ENCODE measurements around the gene HS1BP3.

HS1BP3 gene

DNA sequence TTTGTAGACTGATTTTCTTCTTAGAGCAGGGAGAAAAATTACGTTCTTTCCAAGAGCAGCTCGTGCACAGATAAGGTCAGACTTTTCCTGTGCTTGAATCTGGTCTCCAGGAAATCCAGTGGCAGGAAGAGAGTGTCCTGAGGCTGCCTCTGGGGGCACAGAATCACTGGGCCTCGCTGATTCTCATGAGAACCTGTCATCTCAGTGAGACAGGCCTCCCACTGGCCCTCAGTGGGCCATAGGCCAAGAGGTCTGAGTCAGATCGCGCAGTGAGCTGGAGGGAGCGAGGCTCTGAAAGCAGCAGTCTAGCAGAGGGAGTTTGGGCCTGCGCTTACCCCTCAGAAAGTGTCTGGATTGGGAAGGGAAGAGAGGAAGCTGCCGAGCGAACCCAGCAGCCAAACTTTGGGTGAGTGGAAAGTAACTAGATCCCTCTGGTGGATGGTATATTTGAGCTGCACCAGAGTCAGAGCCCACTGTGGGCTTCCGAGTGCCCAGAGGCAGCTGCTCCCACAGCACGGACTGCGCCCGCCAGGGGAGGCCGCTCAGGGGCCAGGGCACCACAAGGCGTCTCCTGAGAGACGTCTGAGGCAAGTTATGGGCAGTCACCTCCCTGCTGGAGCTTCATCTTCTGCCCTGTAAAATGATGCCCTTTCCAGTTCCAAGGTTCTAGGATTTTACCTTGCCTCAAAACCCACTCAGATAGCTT lies 24.2 kb upstream of the HS1BP3 start:
- DNase-seq (ENCODE audit: low spot score), result no peak

- DNase-seq (ENCODE audit: low spot score), result no peak
These were observed 23.5 kb upstream of the HS1BP3 start for GRCh38 chr2:20674309-20674965.

DNA sequence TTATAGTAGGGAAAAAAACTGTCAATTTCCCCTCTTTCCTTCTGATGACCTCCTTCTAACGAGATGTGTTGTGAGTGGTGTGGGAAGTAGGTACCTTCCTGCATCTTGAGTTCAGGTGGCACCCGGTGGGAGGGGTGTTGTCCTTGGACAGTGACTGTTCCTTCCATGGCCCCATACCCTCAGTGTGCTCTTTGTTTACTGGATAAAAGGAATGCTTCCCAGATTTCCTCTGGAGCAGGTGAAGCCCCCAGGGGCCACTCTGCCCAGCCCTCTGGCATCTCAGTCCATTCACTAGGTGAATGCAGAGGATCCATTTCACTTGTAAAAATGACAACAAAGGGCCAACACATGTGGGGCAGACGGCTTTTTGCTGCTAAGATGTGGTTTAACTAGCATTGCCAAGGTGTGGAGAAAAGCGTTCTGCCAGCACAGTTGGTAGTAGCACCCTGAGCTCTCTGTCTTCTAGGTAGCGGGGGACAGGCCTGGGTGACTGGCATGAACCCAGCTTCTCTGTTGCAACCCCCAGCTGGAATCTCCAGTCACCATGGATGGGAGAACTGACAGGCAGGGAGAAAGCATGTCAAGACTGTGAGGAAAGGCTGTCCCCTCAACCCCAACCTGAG lies 22.9 kb upstream of the HS1BP3 start:
- DNase-seq (ENCODE audit: low spot score), result no peak

DNA sequence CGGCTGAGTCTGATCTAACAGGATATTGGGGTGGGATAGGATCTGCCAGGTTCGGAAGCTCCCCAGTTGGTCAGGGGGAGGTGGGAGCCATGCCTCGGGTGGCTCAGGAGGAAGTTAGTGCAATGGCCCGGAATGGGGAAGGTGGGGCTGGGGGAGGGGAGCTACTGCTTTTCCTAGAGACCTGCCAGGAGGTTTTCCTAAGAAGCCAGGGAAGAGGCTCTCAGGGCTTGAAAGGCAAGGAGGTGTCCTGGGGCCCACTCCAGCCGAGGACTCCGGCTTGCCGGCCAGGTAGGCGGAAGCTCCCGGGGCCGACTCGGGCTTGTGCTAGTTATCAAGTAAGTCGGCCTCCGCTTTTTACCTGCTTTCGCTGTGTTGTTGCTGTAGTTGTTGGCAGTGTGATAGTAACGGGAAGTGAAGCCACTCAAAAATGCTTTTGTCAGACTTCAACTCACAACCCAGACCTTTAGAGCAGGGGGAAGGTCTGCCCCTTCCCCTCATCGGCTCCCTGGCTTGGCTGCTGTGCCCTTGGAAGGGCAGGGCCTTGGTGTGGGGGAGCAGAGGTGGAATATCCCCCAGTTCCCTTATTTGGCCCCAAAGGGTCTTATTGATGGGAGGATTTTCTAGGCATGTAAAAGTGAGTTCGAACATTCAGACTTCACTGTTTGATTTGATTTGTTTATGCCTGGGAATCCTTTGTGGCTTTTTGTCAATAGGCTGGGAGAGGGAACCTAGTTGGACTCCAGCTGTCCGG lies 21.5 kb upstream of the HS1BP3 start:
- no peak for DNase-seq (ENCODE audit: low spot score)

- no peak for DNase-seq (ENCODE audit: low spot score)
These were observed 20.8 kb upstream of the HS1BP3 start for GRCh38 chr2:20671736-20672080.

DNA sequence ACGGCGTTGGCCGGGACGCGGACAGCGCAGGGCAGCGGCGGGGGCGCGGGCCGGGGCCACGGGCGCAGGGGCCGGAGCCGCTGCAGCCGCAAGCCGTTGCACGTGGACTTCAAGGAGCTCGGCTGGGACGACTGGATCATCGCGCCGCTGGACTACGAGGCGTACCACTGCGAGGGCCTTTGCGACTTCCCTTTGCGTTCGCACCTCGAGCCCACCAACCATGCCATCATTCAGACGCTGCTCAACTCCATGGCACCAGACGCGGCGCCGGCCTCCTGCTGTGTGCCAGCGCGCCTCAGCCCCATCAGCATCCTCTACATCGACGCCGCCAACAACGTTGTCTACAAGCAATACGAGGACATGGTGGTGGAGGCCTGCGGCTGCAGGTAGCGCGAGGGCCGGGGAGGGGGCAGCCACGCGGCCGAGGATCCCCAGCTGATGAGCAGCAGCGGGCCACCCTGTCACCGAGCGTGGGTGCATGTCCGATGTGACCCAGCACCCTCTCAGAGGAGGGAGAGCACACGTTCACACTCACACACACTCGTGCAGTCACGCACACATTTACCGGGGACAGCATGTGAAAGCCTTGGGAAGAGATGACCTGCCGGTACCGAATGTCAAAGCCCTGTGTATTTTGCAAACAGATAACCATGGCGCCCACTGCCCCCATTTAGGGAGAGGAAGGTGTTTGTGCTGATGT lies 20.3 kb upstream of the HS1BP3 start:
- no peak for DNase-seq (ENCODE audit: low spot score)

- no peak for DNase-seq (ENCODE audit: low spot score)
These were observed 19.6 kb upstream of the HS1BP3 start for GRCh38 chr2:20670315-20671035.

- DNase-seq (ENCODE audit: low spot score), result no peak
These were observed 18.8 kb upstream of the HS1BP3 start for GRCh38 chr2:20669562-20670314.

GRCh38 chr2:20668871-20669475 lies 18.1 kb upstream of the HS1BP3 start:
- DNase-seq (ENCODE audit: low spot score), result no peak

DNA sequence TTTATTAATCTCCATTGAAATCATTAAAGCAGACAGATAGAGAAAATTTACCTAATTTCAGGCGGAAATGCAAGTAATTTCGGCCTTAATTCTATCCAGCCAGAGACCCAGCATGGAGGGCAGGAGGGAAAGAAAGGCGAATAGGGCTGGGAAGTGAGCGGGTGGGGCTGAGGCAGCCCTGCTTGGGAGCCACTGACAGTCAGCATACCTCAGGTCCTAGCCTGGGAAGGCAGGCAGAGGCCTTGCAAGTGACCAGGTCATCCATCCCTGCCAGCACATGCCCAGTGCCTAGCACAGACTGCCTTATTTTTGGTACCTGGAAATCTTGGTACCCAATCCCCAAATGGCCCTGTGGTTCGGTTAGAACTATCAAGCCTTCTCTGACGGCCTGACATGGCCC lies 17.6 kb upstream of the HS1BP3 start:
- no peak for DNase-seq (ENCODE audit: low spot score)

- DNase-seq (ENCODE audit: low spot score), result no peak
These were observed 16.9 kb upstream of the HS1BP3 start for GRCh38 chr2:20667531-20668401.

DNA sequence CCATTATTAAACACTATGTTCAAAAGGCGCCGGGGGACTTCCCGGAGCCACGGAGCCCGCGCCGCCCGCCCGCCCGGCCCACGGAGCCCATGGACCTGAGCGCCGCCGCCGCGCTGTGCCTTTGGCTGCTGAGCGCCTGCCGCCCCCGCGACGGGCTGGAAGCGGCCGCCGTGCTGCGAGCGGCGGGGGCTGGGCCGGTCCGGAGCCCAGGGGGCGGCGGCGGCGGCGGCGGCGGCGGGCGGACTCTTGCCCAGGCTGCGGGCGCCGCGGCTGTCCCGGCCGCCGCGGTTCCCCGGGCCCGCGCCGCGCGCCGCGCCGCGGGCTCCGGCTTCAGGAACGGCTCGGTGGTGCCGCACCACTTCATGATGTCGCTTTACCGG lies 16.2 kb upstream of the HS1BP3 start:
- no peak for DNase-seq (ENCODE audit: low spot score)

GRCh38 chr2:20666304-20667150 lies 15.6 kb upstream of the HS1BP3 start, which contains the start of gene GDF7:
GDF7 (plus strand) TSS chr2:20667144; CDS start chr2:20667240, 96 bp downstream.
- DNase-seq (ENCODE audit: low spot score), result no peak

GRCh38 chr2:20666005-20666303 lies 15.1 kb upstream of the HS1BP3 start:
- DNase-seq (ENCODE audit: low spot score), result no peak

DNA sequence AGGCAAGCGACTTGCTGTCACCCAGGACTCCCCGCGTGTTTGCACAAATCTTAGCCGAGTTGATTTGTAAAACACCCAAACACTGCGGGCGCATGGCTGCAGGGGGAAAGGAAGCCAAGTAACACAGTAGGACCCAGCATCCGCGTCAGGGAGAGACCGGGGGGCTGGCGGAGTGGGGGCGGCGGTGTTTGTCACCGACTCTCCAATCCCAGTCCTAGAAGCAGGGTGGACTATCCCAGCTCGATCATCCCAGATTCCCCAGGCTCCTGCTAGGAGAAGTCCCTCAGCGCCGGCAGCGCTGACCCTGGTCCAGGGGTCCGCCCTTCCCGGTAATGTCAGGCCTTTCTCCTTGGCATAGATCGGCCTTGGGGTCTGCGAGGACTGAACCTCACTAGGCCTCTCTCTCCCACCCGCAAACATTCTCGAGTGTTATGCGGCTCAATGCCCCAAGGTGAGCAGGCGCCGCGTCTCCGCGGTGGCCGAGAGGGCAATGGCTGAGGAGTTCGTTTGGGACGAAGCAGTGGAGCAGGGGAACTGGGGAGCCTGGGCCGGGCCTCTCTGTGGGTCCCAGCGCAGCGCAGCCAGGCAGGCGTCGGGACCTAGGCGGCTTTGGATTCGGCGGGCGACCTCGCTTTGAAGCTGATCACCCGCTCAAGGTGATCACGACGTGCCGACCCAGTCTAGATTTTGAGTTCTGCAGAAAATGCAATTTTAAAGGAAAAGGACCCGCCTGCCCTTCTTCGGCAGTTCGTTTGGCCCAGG lies 14.5 kb upstream of the HS1BP3 start:
- no peak for DNase-seq (ENCODE audit: low spot score)

GRCh38 chr2:20664431-20665242 lies 13.7 kb upstream of the HS1BP3 start:
- no peak for DNase-seq (ENCODE audit: low spot score)

DNA sequence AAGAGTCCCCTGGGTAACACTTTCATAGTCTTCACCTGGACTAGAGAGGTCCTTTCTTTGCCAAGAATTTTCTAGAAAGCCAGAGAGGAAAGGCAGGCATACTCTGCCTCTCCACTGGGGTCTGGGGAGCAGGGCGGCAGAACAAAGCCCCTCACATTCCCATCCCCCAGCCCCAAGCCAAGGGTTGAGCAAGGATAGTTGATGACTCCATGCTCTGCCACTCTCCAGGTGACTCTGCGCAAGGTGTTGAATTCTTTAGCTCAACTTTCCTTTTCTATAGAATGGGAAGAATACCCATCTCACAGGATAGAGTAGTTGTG lies 13.1 kb upstream of the HS1BP3 start:
- DNase-seq (ENCODE audit: low spot score), result no peak

Data from COLO829 (cell line).